Heart left ventricle (tissue), 16 donors: Measurements from ENCODE around the gene ZDBF2. TPM values are rescaled to one million over a fixed set of nuclear protein-coding genes. Genes with fewer than 3 reads are reported as not detected.
"Not testable (repeated sequence)": the region's sequence is repeated elsewhere in the genome, so short reads cannot be mapped to it uniquely, and the experiment has no call there.

Experiments used
- ATAC-seq, 4 donors: fragments of 200-7000 bp; cut with Tn5 transposase; one replicate each; pipeline ENCODE4 v1.9.1; 2020 to 2022; ENCODE audit warnings: moderate library complexity in 4 of 4, mild to moderate bottlenecking in 3 of 4, moderate number of reproducible peaks in 1 of 4
- DNase-seq, 5 donors: peaks; one replicate each; pipeline ENCODE4 v3.0.0-alpha.2; 2020
- H3K27ac ChIP-seq, 12 donors: fragments of 200-600 bp; sonication (generic) in 4 of 12; one replicate each; pipeline versions ENCODE4 v1.5.0 to v1.8.0; 2016 to 2022; ENCODE audit warnings: mild to moderate bottlenecking in 2 of 12
- H3K27me3 ChIP-seq, 9 donors: fragments of 200-600 bp; sonication (generic) in 2 of 9; one replicate each; pipeline versions ENCODE4 v1.5.1 to v1.8.0; 2016 to 2022; ENCODE audit warnings: mild to moderate bottlenecking in 3 of 9
- H3K36me3 ChIP-seq, 9 donors: fragments of 200-600 bp; sonication (generic) in 2 of 9; one replicate each; pipeline versions ENCODE4 v1.5.0 to v1.8.0; 2018 to 2022; ENCODE audit warnings: mild to moderate bottlenecking in 2 of 9
- H3K4me1 ChIP-seq, 12 donors: fragments of 200-600 bp; sonication (generic) in 4 of 12; one replicate each; pipeline versions ENCODE4 v1.5.0 to v1.8.0; 2016 to 2022; ENCODE audit warnings: mild to moderate bottlenecking in 3 of 12
- H3K4me3 ChIP-seq, 12 donors: fragments of 200-600 bp; sonication (generic) in 4 of 12; one replicate each; pipeline versions ENCODE4 v1.5.0 to v1.8.0; 2017 to 2022; ENCODE audit warnings: mild to moderate bottlenecking in 9 of 12, moderate library complexity in 4 of 12
- H3K9me3 ChIP-seq, 12 donors: fragments of 200-600 bp; sonication (generic) in 4 of 12; one replicate each; pipeline versions ENCODE4 v1.5.0 to v1.8.0; 2016 to 2022; ENCODE audit warnings: mild to moderate bottlenecking in 1 of 12
- POLR2A ChIP-seq, 2 donors: fragments of 450-650 bp; IDR thresholded peaks; one replicate each; pipeline ENCODE4 v1.6.1; 2017; ENCODE audit warnings: antibody characterized with exemption in 2 of 2, mild to moderate bottlenecking in 2 of 2, moderate library complexity in 2 of 2
- WGBS, 4 donors: extraction: QIAGEN DNeasy Blood & Tissue Kit in 2 of 4; methylation state at CpG; one replicate each; pipeline versions ENCODE4 v1.1.5 to v1.1.7; 2013 to 2018; 5-methylcytosine and 5-hydroxymethylcytosine counted together
- intact Hi-C, 10 donors: fragments of 100-400 bp; cut with DNase I; formaldehyde crosslinking; loops; one replicate each; pipeline versions ENCODE4 v1.11.1 to v1.14.2; 2022
- polyA plus RNA-seq, 2 donors: library from polyadenylated mRNA; stranded (reverse); fragments of 200-250 nt; gene quantifications; one replicate each; pipeline ENCODE4 v1.2.3, GENCODE V29; 2013
- total RNA-seq, 9 donors: library from RNA; depleted of rRNA in 2 of 9; stranded (reverse); fragments of >200 nt in 2 of 9; fragmentation: NEBNext Ultra II Directional in 3 of 9; extraction: Animal tissue kit (Norgen Biotek cat#: 25700) in 3 of 9; gene quantifications; one replicate each; pipeline versions ENCODE4 v1.1.0 to v1.2.4, GENCODE V29; 2016 to 2023
- TF ChIP-seq, protein P1 (sequence below), 12 donors: fragments of 200-600 bp; sonication (generic) in 4 of 12; IDR thresholded peaks; one replicate each; pipeline versions ENCODE4 v1.5.0 to v1.8.0; 2018 to 2022; ENCODE audit warnings: antibody characterized with exemption in 12 of 12, mild to moderate bottlenecking in 5 of 12
- donor health status: ischemic (EF 13 %, LVEDD 7.1; RV severe dilation, severe dysfunction).
- donor health status: healthy with polysubstance abuse.
- donor health status: DM: no; HTN: yes; CAD: no.
- donor health status: DM: no; HTN: no; CAD: no.
- donor health status: ischemic (EF 25% LVEDD 6.9; RV normal size, moderate dysfunction).
- donor health status: ischemic (EF 25% LVEDD 5.7; RV mildly dilated, moderate dysfunction).
- donor health status: healthy.
- donor health status: DM: yes; HTN: yes; CAD: no.
- donor health status: ischemic (EF 35%, LVEDD 5.7; RV mildly dilated, moderate dysfunction).
- donor health status: nonischemic (EF 11% LVEDD 7.7; RV severe dilation, severe dysfunction).
- donor health status: DM: yes; HTN: yes; CAD: no.
- donor health status: PGD.
- donor health status: ischemic (EF 29% LVEDD 5.4; RV normal size, mild dysfunction).
- donor health status: nonischemic (EF 23%, LVEDD 6.1; RV moderate dilation, normal function).

The ZDBF2 gene
- total and polyA plus RNA-seq, 11 donors: 1.2 to 14.8 (median 7.9) TPM

DNA sequence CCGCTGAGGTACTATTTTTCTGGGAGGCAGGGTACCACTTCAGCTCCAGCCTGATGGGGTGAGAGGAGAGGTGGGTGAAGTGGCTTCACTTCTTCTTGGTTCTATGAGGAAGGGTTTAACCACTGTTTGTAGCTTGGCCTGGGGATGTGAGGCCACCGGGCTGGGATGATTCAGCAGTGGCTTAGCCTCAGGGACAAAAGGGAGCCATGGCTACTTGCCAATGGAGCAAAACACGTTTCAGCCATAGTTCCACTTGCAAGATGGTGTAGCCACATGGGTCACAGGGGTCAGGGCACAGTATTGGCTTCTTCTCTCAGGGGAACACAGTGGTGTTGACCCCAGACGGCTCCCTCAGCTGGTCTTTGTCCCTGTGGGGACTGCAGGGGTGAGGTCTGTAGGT is 14.9 kb downstream of the ZDBF2 start:
- Histone ChIP-seq H3K4me1 (no peaks in the 10 kb centered on the region), H3K4me3 (no peak overlapping the region), H3K27ac (no peak overlapping the region), H3K9me3 (peaks cover 0 to 28% (median 7%) of the 10 kb centered on the region in 12 donors), H3K27me3 (no peaks in the 10 kb centered on the region), H3K36me3 (peaks cover 0 to 22% (median 0%) of the 10 kb centered on the region in 9 donors)
- ATAC-seq (no peak), DNase-seq (no peak)
- TF ChIP-seq, protein P1, sequence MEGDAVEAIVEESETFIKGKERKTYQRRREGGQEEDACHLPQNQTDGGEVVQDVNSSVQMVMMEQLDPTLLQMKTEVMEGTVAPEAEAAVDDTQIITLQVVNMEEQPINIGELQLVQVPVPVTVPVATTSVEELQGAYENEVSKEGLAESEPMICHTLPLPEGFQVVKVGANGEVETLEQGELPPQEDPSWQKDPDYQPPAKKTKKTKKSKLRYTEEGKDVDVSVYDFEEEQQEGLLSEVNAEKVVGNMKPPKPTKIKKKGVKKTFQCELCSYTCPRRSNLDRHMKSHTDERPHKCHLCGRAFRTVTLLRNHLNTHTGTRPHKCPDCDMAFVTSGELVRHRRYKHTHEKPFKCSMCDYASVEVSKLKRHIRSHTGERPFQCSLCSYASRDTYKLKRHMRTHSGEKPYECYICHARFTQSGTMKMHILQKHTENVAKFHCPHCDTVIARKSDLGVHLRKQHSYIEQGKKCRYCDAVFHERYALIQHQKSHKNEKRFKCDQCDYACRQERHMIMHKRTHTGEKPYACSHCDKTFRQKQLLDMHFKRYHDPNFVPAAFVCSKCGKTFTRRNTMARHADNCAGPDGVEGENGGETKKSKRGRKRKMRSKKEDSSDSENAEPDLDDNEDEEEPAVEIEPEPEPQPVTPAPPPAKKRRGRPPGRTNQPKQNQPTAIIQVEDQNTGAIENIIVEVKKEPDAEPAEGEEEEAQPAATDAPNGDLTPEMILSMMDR (IDR thresholded peaks at IDR 0.05): no peak
- no peak for TF ChIP-seq POLR2A (IDR thresholded peaks at IDR 0.05)
- intact Hi-C loops: no loop called here
- 78 to 85% (median 81%) methylated on average over 4 of the region's 4 CpGs for WGBS, 4 donors

DNA sequence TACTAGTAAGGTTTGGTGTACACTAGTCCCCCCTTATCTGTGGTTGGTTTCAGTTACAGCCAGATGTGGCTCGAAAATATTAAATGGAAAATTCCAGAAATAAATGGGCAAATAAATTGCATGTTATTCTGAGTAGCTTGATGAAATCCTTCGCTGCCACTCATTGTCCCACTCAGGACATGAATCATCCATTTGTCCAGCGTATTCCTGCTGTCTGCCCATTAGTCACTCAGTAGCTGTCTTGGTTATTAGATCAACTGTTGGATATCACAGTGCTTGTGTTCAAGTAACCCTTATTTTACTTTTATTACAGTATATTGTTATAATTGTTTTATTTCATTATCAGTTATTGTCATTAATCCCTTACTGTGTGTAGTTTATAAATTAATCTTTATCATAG is 21.7 kb downstream of the ZDBF2 start:
- Histone ChIP-seq H3K27ac (no peak overlapping the region), H3K36me3 (peaks cover 0 to 10% (median 0%) of the 10 kb centered on the region in 9 donors), H3K4me1 (no peaks in the 10 kb centered on the region), H3K4me3 (no peak overlapping the region), H3K27me3 (no peaks in the 10 kb centered on the region), H3K9me3 (peaks cover 0 to 4% (median 0%) of the 10 kb centered on the region in 12 donors)
- no peak for DNase-seq
- intact Hi-C loops: no loop called here
- 77 to 83% (median 80%) methylated on average over 3 of the region's 3 CpGs for WGBS, 4 donors
- TF ChIP-seq, protein P1 (IDR thresholded peaks at IDR 0.05): no peak
- TF ChIP-seq POLR2A (IDR thresholded peaks at IDR 0.05): no peak
- ATAC-seq: no peak

DNA sequence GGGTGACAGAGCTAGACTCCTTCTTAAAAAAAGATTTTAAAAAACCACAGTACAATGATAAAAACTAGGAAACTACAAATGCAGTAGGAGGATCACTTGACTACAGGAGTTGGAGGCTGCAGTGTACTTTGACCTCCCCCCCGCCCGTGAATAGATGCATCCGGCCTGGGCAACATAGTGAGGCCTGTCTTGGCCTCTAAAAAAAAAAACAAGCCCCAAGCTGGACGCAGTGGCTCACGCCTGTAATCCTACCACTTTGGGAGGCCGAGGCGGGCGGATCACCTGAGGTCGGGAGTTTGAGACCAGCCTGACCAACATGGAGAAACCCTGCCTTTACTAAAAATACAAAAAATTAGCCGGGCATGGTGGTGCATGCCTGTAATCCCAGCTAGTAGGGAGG is 25.1 kb downstream of the ZDBF2 start:
- WGBS, 4 donors: 91 to 96% (median 94%) methylated on average over 10 of the region's 10 CpGs
- peaks cover 0 to 12% (median 0%) of the 10 kb centered on the region in 9 donors for H3K36me3 ChIP-seq
- H3K9me3 ChIP-seq, H3K4me1 ChIP-seq, H3K27me3 ChIP-seq, DNase-seq, H3K4me3 ChIP-seq, H3K27ac ChIP-seq, intact Hi-C loops, ATAC-seq: not testable (repeated sequence)

DNA sequence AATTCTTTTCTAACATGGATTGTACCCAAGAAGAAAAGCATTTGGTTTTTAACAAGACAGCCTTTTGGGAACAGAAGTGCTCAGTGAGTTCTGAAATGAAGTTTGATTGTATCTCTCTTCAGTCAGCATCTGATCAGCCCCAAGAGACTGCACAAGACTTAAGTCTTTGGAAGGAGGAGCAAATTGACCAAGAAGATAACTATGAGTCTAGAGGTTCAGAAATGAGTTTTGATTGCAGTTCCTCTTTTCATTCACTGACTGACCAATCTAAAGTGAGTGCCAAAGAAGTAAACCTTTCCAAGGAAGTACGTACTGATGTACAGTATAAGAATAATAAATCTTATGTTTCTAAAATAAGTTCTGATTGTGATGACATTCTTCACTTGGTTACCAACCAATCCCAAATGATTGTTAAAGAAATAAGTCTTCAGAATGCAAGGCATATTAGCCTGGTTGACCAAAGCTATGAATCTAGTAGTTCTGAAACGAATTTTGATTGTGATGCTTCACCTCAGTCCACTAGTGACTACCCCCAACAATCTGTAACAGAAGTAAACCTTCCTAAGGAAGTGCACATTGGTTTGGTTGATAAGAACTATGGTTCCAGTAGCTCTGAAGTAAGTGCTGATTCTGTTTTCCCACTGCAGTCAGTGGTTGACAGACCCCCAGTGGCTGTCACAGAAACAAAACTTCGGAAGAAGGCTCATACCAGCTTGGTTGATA is 31.2 kb downstream of the ZDBF2 start:
- DNase-seq: no peak
- Histone ChIP-seq H3K4me1 (no peaks in the 10 kb centered on the region), H3K36me3 (peaks cover 0 to 19% (median 0%) of the 10 kb centered on the region in 9 donors), H3K4me3 (no peak overlapping the region), H3K27ac (no peak overlapping the region), H3K27me3 (no peaks in the 10 kb centered on the region), H3K9me3 (no peaks in the 10 kb centered on the region)
- WGBS, 4 donors: 66 to 80% (median 72%) methylated on average over 3 of the region's 3 CpGs
- TF ChIP-seq POLR2A (IDR thresholded peaks at IDR 0.05): no peak
- TF ChIP-seq, protein P1 (IDR thresholded peaks at IDR 0.05): no peak
- intact Hi-C loops: no loop called here
- no peak for ATAC-seq

DNA sequence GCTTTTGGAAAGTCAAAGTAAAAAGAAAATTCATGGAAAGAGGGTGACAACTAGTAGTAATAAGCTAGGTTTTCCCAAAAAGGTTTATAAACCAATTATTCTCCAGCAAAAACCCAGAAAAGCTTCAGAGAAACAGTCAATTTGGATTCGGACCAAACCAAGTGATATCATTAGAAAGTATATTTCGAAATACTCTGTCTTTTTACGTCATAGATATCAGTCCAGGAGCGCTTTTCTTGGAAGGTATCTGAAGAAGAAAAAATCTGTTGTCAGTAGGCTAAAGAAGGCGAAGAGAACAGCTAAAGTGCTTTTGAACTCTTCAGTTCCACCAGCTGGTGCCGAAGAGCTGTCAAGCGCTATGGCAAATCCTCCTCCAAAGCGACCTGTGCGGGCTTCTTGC is 36.6 kb downstream of the ZDBF2 start:
- Histone ChIP-seq H3K27ac (no peak overlapping the region), H3K9me3 (no peaks in the 10 kb centered on the region), H3K36me3 (peaks cover 0 to 3% (median 0%) of the 10 kb centered on the region in 9 donors), H3K4me1 (no peaks in the 10 kb centered on the region), H3K4me3 (no peak overlapping the region), H3K27me3 (no peaks in the 10 kb centered on the region)
- DNase-seq (no peak), ATAC-seq (no peak)
- WGBS, 4 donors: 80 to 86% (median 85%) methylated on average over 9 of the region's 9 CpGs
- intact Hi-C loops: no loop called here
- TF ChIP-seq, protein P1 (IDR thresholded peaks at IDR 0.05): no peak
- no peak for TF ChIP-seq POLR2A (IDR thresholded peaks at IDR 0.05)
